ENCODE measurements around the gene KCNK16.
"Not testable (repeated sequence)": the region's sequence is repeated elsewhere in the genome, so short reads cannot be mapped to it uniquely, and the experiment has no call there.

Gene KCNK16

DNA sequence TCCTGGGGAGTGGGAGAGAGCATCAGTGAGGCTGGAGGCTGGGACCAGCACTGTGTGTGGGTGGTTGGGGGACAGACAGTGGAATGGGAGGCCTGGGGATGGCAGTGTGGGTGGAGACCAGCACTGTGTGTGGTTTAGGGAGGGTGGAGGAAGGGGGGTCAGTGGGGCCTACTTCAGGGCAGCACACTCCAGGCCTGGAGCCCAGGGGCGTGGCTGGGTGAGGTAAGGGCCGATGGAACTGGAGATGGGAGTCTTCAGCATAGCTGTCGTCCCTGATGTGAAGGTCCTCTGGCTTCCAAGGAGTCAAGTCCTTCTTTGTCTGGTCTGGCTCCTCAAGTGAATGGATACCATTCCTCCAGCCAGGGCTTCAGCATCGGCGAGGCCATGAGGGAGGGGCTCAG, 26.9 kb downstream of the KCNK16 start:
- no peak for DNase-seq (ENCODE audit: low read depth)
- TF ChIP-seq, protein P1, sequence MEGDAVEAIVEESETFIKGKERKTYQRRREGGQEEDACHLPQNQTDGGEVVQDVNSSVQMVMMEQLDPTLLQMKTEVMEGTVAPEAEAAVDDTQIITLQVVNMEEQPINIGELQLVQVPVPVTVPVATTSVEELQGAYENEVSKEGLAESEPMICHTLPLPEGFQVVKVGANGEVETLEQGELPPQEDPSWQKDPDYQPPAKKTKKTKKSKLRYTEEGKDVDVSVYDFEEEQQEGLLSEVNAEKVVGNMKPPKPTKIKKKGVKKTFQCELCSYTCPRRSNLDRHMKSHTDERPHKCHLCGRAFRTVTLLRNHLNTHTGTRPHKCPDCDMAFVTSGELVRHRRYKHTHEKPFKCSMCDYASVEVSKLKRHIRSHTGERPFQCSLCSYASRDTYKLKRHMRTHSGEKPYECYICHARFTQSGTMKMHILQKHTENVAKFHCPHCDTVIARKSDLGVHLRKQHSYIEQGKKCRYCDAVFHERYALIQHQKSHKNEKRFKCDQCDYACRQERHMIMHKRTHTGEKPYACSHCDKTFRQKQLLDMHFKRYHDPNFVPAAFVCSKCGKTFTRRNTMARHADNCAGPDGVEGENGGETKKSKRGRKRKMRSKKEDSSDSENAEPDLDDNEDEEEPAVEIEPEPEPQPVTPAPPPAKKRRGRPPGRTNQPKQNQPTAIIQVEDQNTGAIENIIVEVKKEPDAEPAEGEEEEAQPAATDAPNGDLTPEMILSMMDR (conservative IDR thresholded peaks at IDR 0.05; ENCODE audit: low read depth, low read length) = no peak
- no peak overlapping the region for H3K4me3 ChIP-seq (ENCODE audit: low read depth, low read length)

DNA sequence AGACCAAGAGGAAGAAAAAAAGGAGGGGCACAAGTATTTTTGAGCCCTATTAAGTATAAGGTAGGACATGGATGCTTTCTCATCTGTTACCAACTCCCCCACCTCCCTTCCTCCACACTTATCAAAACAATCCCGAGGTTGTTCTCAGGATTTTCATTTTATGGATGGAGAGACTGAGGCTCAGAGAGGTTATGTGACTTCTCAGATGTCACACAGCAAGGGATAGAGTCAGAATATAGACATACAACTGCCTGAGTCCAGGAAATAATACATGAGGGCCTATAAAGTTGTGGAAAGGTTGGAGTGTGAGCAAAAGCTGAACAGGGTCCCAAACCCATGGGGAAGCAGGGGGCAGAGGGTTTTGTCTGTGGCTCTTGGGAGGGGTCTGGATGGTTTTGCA, 27.6 kb downstream of the KCNK16 start:
- H3K4me3 ChIP-seq (ENCODE audit: low read depth, low read length) = no peak overlapping the region
- no peak for DNase-seq (ENCODE audit: low read depth)
- TF ChIP-seq, protein P1 (conservative IDR thresholded peaks at IDR 0.05; ENCODE audit: low read depth, low read length) = no peak

DNA sequence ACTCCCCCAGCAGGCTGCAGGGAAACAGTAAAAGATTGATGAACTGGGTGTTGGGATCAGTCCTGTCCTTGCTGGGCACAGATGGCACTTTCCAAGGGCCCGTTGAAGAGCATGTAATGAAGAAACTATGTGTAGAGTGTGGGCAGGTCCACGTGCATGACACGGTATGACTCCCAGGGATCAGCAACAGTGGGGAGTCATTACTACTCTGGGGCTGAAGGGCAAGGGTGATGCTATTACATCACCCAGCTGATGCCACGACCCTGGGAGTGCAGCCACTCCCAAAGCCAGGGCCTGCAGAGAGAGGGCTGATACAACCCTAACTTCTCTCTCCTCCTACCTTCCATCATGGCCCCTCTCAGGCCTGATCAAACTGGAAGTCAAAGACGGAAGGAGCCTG, 28.4 kb downstream of the KCNK16 start:
- no peak overlapping the region for H3K4me3 ChIP-seq (ENCODE audit: low read depth, low read length)
- TF ChIP-seq, protein P1 (conservative IDR thresholded peaks at IDR 0.05; ENCODE audit: low read depth, low read length) = no peak
- DNase-seq (ENCODE audit: low read depth) = no peak

DNA sequence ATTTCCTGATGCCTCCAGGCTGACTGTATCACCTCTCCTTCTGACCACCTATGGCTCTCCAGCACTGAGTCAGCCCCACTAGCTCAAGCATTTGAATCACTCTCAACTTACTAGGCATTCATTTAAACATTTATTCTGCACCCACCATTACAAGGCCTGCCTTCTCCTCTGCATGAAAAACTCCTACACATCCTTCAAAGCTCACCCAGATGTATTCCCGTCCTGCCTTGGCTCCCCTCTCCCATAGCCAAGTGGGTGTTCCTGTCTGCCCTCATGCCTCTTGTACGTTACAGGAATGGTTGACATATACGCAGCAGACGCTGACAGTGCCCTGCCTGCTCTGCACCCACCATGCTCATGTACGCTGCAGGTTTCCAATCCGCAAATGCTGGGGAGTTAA, 29.9 kb downstream of the KCNK16 start:
- no peak overlapping the region for H3K4me3 ChIP-seq (ENCODE audit: low read depth, low read length)
- DNase-seq (ENCODE audit: low read depth) = no peak
- TF ChIP-seq, protein P1 (conservative IDR thresholded peaks at IDR 0.05; ENCODE audit: low read depth, low read length) = no peak

DNA sequence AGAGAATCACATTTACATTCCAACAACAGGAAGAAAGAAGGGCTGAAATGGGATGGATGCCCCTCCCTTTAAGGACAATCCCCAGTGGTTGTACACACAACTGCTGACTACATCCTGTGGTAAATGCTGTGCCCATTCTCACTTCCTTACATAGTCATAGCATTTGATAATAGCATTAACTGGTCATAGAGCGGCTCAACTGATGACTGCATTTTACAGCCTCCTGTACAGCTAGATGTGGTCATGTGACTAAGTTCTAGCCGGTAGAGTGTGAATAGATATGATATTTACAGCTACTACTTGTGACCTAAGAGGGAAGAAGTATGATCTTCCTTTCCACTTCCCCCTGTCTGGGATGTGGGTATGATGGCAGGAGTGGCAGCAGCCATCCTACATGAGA, 33.0 kb downstream of the KCNK16 start:
- no peak for DNase-seq (ENCODE audit: low read depth)
- TF ChIP-seq, protein P1 (conservative IDR thresholded peaks at IDR 0.05; ENCODE audit: low read depth, low read length) = no peak
- no peak overlapping the region for H3K4me3 ChIP-seq (ENCODE audit: low read depth, low read length)

DNA sequence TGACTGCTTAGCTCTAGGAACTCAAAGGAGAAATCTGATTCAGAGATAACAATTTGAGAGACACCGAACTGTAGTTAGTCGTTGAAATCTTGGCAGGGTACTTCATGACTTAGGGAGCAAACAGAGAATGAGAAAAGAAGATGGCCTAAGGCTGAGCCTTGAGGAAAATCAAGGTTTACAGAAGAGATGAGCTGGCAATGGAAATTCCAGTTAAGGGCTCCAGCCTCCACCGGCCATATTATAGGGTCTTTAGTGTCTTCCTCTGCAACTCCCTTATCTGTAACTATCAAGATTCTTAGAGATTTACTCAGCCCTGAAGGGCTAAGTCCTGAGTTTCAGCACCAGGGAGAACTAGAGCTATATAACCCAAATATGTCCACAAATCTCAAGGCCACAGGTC, 34.9 kb downstream of the KCNK16 start:
- TF ChIP-seq, protein P1 (conservative IDR thresholded peaks at IDR 0.05; ENCODE audit: low read depth, low read length) = no peak
- H3K4me3 ChIP-seq (ENCODE audit: low read depth, low read length) = no peak overlapping the region
- no peak for DNase-seq (ENCODE audit: low read depth)

DNA sequence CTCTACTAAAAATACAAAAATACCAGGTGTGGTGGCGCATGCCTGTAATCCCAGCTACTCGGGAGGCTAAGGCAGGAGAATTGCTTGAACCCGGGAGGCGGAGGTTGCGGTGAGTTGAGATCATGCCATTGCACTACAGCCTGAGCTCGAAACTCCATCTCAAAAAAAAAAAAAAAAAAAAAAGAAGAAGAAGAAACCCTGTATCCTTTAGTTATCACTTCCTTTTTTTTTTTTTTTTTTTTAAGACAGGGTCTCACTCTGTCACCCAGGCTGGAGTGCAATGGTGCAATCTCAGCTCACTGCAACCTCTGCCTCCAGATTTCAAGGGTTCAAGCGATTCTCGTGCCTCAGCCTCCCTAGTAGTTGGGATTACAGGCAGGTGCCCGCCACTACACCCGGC, 35.9 kb downstream of the KCNK16 start:
- not testable (repeated sequence) for H3K4me3 ChIP-seq (ENCODE audit: low read depth, low read length); DNase-seq (ENCODE audit: low read depth)

DNA sequence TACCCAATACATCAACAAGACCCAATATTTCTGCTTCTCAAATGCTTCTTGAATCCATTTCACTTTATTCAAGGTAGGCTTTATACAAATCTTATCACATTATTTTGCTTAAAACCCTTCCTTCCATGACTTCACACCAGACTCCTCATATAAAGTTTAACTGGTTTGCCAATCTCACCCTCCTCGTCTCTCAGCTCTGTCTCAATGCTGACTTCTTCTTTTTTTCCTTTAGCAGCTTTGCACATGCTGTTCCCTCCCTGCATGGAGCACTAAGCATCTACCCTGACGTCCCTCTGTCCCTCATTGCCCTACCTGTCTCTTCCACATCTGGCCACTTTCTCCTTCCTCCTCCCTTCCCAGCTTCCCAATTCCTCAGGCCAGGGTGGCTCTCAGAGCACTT, 39.7 kb downstream of the KCNK16 start:
- no peak for DNase-seq (ENCODE audit: low read depth)
- TF ChIP-seq, protein P1 (conservative IDR thresholded peaks at IDR 0.05; ENCODE audit: low read depth, low read length) = no peak
- no peak overlapping the region for H3K4me3 ChIP-seq (ENCODE audit: low read depth, low read length)

Measured in choroid plexus epithelial cell (primary cell).